Measurements from ENCODE around the gene NR5A2.
"Not testable (repeated sequence)": the region's sequence is repeated elsewhere in the genome, so short reads cannot be mapped to it uniquely, and the experiment has no call there.

Gene NR5A2

DNA sequence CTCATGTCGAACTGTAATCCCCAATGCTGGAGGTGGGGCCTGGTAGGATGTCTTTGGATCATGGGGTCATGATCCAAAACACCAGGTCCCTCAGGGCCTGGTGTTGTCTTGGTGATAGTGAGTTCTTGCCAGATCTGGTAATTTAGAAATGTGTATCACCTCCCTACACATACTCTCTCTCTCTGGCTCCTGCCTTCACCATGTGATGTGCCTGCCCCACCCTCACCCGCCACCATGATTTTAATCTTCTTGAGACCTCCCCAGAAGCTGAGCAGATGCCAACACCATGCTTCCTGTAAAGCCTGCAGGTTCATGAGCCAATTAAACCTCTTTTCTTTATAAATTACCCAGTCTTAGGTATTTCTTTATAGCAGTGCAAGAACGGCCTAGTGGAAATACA is 136.4 kb downstream of the NR5A2 start:
- DNase-seq (ENCODE audit: low spot score), result no peak

DNA sequence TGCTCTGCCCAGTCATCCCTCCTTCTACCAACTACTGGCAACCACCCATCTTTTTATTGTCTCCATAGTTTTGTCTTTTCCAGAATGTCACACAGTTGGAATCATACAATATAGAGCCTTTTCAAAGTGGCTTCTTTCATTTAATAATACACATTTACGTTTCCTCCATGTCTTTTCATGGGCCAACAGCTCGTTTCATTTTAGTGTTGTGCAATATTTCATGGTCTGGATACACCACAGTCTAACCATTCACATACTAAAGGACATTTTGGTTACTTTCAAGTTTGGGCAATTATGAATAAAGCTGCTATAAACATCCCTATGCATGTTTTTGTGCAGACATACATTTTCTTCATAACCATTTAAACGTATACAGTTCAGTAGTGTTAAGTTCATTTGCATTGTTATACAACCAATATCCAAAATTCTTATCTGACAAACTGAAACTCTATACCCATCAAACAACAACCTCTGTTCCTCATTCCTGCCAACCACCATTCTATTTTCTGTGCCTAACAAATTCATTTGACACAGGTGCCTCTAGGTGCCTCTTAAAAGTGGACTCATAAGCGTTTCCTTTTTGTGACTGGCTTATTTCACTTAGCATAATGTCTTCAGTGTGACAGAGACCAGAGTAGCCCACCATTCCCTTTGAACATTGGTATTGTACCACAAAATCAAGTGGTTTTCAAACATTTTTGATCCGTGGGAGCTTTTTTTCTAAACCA is 138.1 kb downstream of the NR5A2 start:
- no peak for DNase-seq (ENCODE audit: low spot score)

DNA sequence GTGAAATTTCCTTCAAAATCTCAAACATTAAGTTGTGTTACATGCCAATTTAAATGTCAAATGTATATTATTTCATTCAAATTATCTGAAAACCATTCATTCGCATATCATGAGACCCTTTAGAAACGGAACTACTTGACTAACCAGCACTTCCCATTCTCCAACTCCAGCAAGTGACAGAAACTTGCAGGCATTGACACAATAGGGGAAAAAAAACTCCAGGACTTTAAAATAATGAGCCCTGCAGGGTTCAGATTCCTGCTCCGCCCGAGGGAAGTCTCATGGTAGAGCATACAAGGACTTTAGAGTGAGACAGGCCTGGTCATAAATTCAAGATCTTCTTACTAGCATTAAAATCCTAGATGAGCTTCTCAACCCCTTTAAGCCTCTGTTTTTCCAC is 138.9 kb downstream of the NR5A2 start:
- DNase-seq (ENCODE audit: low spot score), result no peak

DNA sequence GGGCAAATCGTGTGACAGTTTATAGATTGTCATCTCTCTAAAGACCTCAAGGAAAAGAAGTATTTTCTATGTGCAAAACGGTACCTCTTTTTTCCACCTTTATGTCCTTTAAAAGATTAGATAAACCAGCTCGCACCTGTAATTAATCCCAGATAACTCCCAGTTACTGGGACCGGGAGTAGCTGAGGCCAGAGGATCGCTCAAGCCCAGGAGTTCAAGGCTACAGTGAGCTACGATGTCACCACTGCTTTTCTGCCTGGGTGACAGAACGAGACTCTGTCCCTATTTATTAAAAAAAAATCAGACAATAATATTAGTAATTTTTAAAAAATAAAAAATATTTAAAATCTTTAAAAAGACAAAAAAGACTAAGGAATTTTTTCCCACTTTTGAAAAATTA is 141.4 kb downstream of the NR5A2 start:
- no peak for DNase-seq (ENCODE audit: low spot score)

GRCh38 chr1:200172311-200172710 is 144.8 kb downstream of the NR5A2 start:
- no peak for DNase-seq (ENCODE audit: low spot score)

DNA sequence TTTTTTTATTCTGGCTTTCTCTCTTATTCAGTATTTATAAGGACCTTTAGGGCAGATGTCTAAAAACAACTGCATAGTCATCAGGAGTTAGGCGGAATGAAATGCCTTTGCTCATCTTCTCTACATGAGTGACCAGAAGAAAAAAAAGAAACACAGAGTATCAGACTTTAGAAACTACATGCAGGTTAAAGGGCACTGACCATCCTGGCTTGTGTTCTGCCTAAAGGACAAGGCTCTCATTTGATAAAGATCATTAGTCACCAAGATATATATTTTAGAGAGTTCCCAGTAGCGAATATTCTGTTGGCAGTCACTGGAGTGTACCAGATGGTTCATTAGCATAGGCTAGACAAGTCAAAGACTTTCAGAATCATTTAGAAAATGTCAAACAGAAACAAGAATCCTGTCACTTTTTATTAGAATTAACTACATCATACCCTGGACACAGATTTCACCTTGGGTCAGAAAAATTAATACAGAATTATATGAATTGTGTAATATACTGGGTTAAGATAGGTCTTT is 145.6 kb downstream of the NR5A2 start:
- DNase-seq (ENCODE audit: low spot score), result no peak

- no peak for DNase-seq (ENCODE audit: low spot score)
Measured at GRCh38 chr1:200174525-200175295, 147.2 kb downstream of the NR5A2 start.

DNA sequence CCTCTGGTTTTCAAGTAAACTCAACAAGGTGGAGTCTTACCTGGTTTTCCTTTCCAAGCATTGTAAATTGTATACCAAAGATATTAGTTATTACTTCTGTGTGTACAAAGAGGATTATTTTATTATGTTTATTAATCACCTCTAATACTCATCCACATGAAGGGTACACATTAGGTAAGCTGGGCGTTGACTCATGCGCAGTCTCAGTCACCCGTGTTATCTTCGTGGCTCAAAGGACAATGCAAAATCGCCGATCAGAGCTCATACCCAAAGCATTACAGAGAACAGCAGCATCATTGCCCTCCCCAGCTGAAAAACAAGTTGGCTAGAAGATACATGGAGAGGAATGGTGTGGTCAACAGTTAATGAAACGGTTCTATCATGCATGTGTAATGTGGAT is 148.7 kb downstream of the NR5A2 start:
- DNase-seq (ENCODE audit: low spot score), result no peak

DNA sequence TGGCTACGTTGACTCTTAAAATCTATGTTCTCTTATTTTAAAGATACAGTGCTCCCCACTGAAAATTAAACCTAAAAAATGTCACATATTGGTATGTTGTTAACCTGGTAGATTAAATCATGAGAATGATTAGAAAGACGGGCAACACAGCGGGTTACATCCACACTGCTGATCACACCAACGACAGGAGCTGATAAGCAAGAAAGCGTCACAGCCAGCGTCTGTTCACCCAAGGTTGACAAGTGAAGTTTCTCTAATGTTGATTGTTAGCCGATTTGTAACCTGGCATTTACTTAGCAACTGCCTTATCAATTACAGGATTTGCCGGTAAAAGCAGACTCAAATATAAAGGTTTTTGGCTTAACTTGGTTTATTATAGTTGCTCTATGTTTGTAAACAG is 149.3 kb downstream of the NR5A2 start:
- no peak for DNase-seq (ENCODE audit: low spot score)

- DNase-seq (ENCODE audit: low spot score), result no peak
Measured at GRCh38 chr1:200178340-200178739, 150.8 kb downstream of the NR5A2 start.

DNA sequence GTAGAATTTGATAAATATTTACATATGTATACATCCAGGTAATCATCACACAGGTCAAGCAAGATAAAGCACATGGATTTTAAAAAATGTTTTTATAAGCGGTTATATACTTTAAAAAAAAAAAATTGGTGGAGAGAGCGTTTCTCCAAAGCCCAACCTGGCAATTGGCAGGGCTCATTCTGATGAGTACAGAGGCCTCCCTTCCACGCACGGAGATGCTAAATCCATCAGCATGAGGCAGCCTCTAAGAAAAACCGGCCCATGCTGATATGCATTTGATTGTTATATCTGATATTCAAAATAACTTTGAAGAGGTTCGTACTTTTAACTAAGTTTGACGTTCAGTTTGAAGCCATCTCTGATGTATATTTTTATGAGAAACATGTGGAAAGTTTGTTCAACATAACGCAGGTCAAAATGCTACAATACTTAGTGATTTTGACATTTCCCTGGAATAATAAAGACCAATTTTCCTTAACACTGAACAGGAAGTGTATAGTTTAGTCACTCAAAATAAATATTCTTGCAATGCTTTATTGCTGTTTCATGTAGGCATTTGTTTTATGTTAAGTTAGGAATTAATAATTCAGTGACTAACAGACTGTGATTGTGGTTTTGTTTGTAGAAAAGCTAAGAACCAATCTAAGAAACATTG is 151.7 kb downstream of the NR5A2 start:
- DNase-seq (ENCODE audit: low spot score), result no peak

- no peak for DNase-seq (ENCODE audit: low spot score)
Measured at GRCh38 chr1:200179781-200180160, 152.3 kb downstream of the NR5A2 start.

GRCh38 chr1:200180821-200181220 is 153.3 kb downstream of the NR5A2 start:
- no peak for DNase-seq (ENCODE audit: low spot score)

- DNase-seq (ENCODE audit: low spot score), result no peak
Measured at GRCh38 chr1:200181861-200182260, 154.4 kb downstream of the NR5A2 start.

DNA sequence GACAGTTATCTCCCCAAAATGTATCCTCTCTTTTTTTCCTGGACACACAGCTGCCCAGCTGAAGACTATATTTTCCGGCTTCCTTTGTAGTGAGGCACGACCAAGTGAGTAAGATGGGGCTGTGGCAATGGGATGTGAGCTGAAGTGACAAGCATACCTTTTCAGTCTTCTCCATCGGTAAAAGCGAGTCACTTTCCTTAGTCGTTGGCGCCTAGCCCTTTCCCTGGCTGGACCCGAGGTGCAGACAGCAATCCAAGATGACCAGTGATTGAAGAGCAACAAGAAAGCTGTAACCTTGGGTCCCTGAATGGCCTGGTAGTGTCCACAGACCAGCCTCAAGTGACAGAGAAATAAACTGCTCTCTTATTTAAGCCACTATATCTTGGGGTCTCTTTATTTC is 155.2 kb downstream of the NR5A2 start:
- DNase-seq (ENCODE audit: low spot score), result no peak

GRCh38 chr1:200183637-200184036 is 156.1 kb downstream of the NR5A2 start:
- no peak for DNase-seq (ENCODE audit: low spot score)

DNA sequence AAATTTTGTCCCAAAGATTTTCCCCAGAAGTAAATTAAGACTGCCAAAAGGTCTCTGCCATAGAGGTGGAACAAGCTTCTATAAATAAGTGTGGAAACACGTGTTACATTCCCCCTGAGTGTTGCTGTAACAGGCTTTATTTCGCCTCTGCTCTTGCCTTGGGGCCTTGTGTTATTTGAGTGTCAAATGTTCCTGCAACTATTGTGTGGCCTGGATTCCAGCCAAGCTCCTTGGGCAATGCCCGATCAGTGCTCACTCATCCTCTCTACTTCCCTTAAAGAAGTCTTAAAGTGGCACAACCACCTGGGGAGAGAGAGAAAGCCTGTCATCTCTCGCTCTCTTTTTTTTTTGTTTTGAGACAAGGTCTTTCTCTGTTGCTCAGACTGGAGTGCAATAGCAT is 156.7 kb downstream of the NR5A2 start:
- no peak for DNase-seq (ENCODE audit: low spot score)

- DNase-seq (ENCODE audit: low spot score), result not testable (repeated sequence)
Measured at GRCh38 chr1:200185191-200185590, 157.7 kb downstream of the NR5A2 start.

DNA sequence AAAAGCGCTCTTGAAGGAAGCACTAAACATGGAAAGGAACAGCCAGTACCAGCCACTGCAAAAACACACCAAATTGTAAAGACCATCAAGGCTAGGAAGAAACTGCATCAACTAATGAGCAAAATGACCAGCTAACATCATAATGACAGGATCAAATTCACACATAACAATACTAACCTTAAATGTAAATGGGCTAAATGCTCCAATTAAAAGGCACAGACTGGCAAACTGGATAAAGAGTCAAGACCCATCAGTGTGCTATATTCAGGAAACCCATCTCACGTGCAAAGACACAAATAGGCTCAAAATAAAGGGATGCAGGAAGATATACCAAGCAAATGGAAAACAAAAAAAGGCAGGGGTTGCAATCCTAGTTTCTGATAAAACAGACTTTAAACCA is 159.8 kb downstream of the NR5A2 start:
- DNase-seq (ENCODE audit: low spot score), result not testable (repeated sequence)

DNA sequence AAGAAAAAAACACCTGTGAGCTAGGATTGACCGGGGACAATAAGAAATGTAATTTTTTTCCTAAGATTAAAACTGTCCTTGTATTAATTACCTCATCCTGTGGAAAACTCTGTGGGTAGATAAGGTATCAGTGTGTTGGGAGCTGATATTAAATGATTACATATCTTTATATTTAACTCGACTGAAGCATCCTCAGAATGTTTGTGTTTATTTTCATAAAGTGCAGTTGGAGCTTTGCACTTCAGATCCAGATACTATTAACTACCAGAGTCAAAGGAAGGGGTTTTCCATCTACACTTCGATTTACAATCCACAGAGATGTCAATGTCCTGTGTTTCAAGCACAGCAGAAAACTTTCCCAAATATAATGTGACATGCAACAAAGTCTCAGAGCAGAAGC is 164.5 kb downstream of the NR5A2 start:
- DNase-seq (ENCODE audit: low spot score), result no peak

DNA sequence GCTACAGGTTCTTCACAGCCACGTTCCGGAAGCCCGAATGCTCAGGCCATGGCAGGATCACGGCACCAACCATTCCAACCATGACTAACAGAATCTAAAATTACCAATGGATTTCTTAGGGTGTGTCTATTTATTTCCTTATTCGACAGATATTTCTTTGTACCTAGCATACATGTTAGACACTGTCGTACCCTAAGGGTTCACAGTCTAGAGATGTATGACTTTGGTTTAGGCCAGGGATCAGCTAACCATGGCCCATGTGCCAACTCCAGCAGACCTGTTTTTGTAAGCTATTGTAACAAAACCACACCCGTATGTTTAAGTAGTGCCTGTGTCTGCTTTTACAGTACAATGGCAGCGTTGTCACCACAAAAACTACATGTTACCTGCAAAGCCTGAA is 167.0 kb downstream of the NR5A2 start:
- no peak for DNase-seq (ENCODE audit: low spot score)

- DNase-seq (ENCODE audit: low spot score), result no peak
Measured at GRCh38 chr1:200198236-200198635, 170.7 kb downstream of the NR5A2 start.

Measured in HuH-7 (cell line).